K562 (cell line): ENCODE data around the gene PHF21A. TPM values are rescaled to one million over a fixed set of nuclear protein-coding genes. Genes with fewer than 3 reads are reported as not detected.

ENCODE experiments used
- BCL6 ChIP-seq: fragments of 250-450 bp; sonication (Bioruptor Pico); IDR thresholded peaks from 2 replicates; pipeline ENCODE4 v1.4.0; 2020
- CREBBP ChIP-seq: IDR thresholded peaks from one replicate; pipeline ENCODE4 v1.6.1; 2012; ENCODE audit warnings: low read depth, mild to moderate bottlenecking, control low read depth, inconsistent platforms, low read length
- EP400 ChIP-seq: fragments of 450-650 bp; IDR thresholded peaks from 2 replicates; pipeline ENCODE4 v1.6.1; 2017; ENCODE audit warnings: antibody characterized with exemption, mild to moderate bottlenecking, moderate library complexity
- FOXA1 ChIP-seq: fragments of 450-650 bp; IDR thresholded peaks from 2 replicates; pipeline ENCODE4 v1.6.1; 2016; ENCODE audit warnings: mild to moderate bottlenecking, borderline replicate concordance
- HDAC8 ChIP-seq: fragments of 450-650 bp; IDR thresholded peaks from 2 replicates; pipeline ENCODE4 v1.6.1; 2016; ENCODE audit warnings: mild to moderate bottlenecking, missing genetic modification characterization, moderate library complexity, missing compliant biosample characterization
- ILF3 ChIP-seq: fragments of 450-650 bp; IDR thresholded peaks from 2 replicates; pipeline ENCODE4 v1.6.1; 2018; ENCODE audit warnings: antibody characterized with exemption, mild to moderate bottlenecking, moderate library complexity, borderline replicate concordance
- IRF2 ChIP-seq: sonication (generic); formaldehyde crosslinking; IDR thresholded peaks from 2 replicates; pipeline ENCODE4 v1.8.1; 2022; ENCODE audit warnings: mild to moderate bottlenecking, missing genetic modification reagents
- JUND ChIP-seq, 2 experiments: IDR thresholded peaks; 2 replicates in 1 of 2; 3 replicates in 1 of 2; pipeline ENCODE4 v1.6.1; 2011; ENCODE audit warnings: borderline replicate concordance in 2 of 2, low read depth in 2 of 2, low read length in 2 of 2, improper control_type of control experiment in 1 of 2, missing biosample characterization in 1 of 2, missing genetic modification characterization in 1 of 2, missing genetic modification reagents in 1 of 2
- MLLT1 ChIP-seq, 2 experiments: fragments of 450-650 bp; IDR thresholded peaks; 2 replicates each; pipeline ENCODE4 v1.6.1; 2016
- POLR2H ChIP-seq: IDR thresholded peaks from 2 replicates; pipeline ENCODE4 v1.6.1; 2016; ENCODE audit warnings: missing genetic modification characterization, low read depth, mild to moderate bottlenecking, control low read depth, missing compliant biosample characterization, moderate library complexity
- RUNX1 ChIP-seq: sonication (generic); IDR thresholded peaks from 2 replicates; pipeline ENCODE4 v1.6.1; 2016; ENCODE audit warnings: antibody characterized with exemption, low read depth
- SNAPC5 ChIP-seq: fragments of 250-450 bp; sonication (Bioruptor Pico); IDR thresholded peaks from 2 replicates; pipeline ENCODE4 v1.8.0; 2021; ENCODE audit warnings: moderate library complexity, mild to moderate bottlenecking, inconsistent platforms
- TEAD4 ChIP-seq, 2 experiments: sonication (generic) in 1 of 2; formaldehyde crosslinking in 1 of 2; IDR thresholded peaks; 2 replicates each; pipeline versions ENCODE4 v1.6.1 to v1.8.0; 2012 to 2022; ENCODE audit warnings: borderline replicate concordance in 1 of 2, inconsistent platforms in 1 of 2, low read length in 1 of 2, mild to moderate bottlenecking in 1 of 2, missing genetic modification reagents in 1 of 2
- XRCC4 ChIP-seq: IDR thresholded peaks from one replicate; pipeline ENCODE4 v1.6.1; 2011; ENCODE audit not compliant: insufficient read depth, insufficient read length; ENCODE audit errors: extremely low read depth
- ZNF316 ChIP-seq: fragments of 450-650 bp; IDR thresholded peaks from 2 replicates; pipeline ENCODE4 v1.6.1; 2016
- ZNF398 ChIP-seq: fragments of 250-450 bp; sonication (Bioruptor Pico); IDR thresholded peaks from 2 replicates; pipeline ENCODE4 v1.8.0; 2021; ENCODE audit warnings: moderate library complexity, mild to moderate bottlenecking, inconsistent platforms
- ZNF696 ChIP-seq: fragments of 250-450 bp; sonication (Bioruptor Pico); conservative IDR thresholded peaks from 2 replicates; pipeline ENCODE4 v1.4.0; 2020; ENCODE audit warnings: mild to moderate bottlenecking, moderate library complexity
- polyA plus RNA-seq, 8 experiments: library from polyadenylated mRNA; depleted of rRNA in 4 of 8; stranded (reverse) in 5 of 8; unstranded in 3 of 8; fragments of >200 nt; fragmentation: Nextera tagmentation in 2 of 8; fragmentation: Illumina TruSeq in 1 of 8; extraction: Ambion mirVana in 2 of 8; extraction: Trizol in 1 of 8; gene quantifications; 2 replicates each; pipeline versions ENCODE4 v1.2.1 to v1.2.3, GENCODE V29; 2011 to 2014; ENCODE audit warnings: inconsistent platforms in 1 of 8, missing spikeins in 1 of 8
- total RNA-seq, 7 experiments: library from RNA; depleted of rRNA in 6 of 7; stranded (reverse); fragments of >200 nt in 6 of 7; fragmentation: Illumina TruSeq in 2 of 7; extraction: Trizol in 2 of 7; gene quantifications; 2 replicates each; pipeline versions ENCODE4 v1.2.1 to v1.2.3, GENCODE V29; 2011 to 2021; ENCODE audit warnings: low replicate concordance in 1 of 7
- TF ChIP-seq, protein P1 (sequence below): IDR thresholded peaks from 3 replicates; pipeline ENCODE4 v1.6.1; 2011; ENCODE audit warnings: borderline replicate concordance, mild to moderate bottlenecking; ENCODE audit not compliant: insufficient read length, insufficient read depth
- TF ChIP-seq, protein P2 (sequence below): sonication (generic); formaldehyde crosslinking; IDR thresholded peaks from 2 replicates; pipeline ENCODE4 v1.9.0; 2022; ENCODE audit warnings: mild to moderate bottlenecking, missing genetic modification reagents

The PHF21A gene
- total and polyA plus RNA-seq, 9 of the 15 experiments (the other 6 are each of a cell fraction or from before 2014, with no cell fraction given), result 1.5 to 32.4 (median 10.7) TPM

DNA sequence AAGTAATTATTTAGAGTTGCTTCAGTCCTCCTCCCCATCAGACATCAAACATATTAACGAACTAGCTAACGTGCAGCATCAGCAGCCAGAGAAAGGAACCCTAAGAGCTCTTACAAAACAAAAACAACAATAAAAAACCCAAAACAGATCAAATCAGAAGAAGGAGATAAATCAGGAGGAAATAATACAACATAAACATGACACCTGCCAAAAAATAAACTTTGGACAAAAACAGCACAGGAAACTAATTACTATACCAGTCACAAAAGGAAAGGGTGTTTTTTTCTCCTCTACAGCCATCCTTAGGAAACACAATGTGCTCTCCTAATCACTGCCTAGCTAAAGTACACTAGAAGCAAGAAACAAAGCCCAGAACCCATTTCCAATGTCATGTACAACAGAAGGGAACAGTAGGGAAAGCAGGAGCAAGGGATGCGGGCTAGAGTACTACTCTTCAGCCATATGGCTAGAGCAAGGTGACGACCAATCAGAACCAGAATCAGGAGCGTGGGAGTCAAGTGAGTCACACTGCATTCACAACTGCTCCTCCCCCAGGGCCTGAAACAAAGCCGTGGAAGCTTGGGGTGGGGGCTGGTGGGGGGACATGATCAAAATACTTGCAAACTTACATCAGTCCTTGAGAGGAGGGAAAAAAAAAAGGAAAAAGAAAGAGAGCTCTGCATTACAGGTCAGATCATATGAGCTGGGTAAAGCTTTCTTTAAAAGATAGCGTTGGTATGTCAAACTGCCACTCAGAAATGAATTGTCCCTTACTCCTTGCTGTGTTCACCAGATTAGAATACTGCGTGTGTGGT lies 138.4 kb downstream of the PHF21A start (continued):
- TF ChIP-seq, protein P1, sequence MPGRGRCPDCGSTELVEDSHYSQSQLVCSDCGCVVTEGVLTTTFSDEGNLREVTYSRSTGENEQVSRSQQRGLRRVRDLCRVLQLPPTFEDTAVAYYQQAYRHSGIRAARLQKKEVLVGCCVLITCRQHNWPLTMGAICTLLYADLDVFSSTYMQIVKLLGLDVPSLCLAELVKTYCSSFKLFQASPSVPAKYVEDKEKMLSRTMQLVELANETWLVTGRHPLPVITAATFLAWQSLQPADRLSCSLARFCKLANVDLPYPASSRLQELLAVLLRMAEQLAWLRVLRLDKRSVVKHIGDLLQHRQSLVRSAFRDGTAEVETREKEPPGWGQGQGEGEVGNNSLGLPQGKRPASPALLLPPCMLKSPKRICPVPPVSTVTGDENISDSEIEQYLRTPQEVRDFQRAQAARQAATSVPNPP, result no peak
- peak; percentile 77 for TF ChIP-seq EP400
- TF ChIP-seq, protein P2, sequence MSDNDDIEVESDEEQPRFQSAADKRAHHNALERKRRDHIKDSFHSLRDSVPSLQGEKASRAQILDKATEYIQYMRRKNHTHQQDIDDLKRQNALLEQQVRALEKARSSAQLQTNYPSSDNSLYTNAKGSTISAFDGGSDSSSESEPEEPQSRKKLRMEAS (CRISPR knock-in tag), result peak; percentile 42; the same call in 1 of the 2 replicates
- peak; percentile 99 for TF ChIP-seq JUND (IDR thresholded peaks at IDR 0.05; ENCODE audit: borderline replicate concordance, low read depth, low read length)
- peak; percentile 98; the same call in 2 of the 3 replicates for TF ChIP-seq JUND (tag; IDR thresholded peaks at IDR 0.05; ENCODE audit: borderline replicate concordance, low read depth, low read length)
- no peak for TF ChIP-seq RUNX1
- no peak for TF ChIP-seq ILF3
- TF ChIP-seq BCL6 (CRISPR knock-in tag), result no peak
- TF ChIP-seq ZNF696 (CRISPR knock-in tag), result no peak
- no peak; a peak in 1 of 4 replicates for TF ChIP-seq MLLT1 (IDR thresholded peaks at IDR 0.05)
- no peak for TF ChIP-seq ZNF316
- no peak for TF ChIP-seq CREBBP
- TF ChIP-seq FOXA1, result no peak
- no peak for TF ChIP-seq ZNF398 (CRISPR knock-in tag)
- no peak for TF ChIP-seq XRCC4
- no peak for TF ChIP-seq SNAPC5 (CRISPR knock-in tag)
- peak; percentile 92 for TF ChIP-seq TEAD4 (IDR thresholded peaks at IDR 0.05; ENCODE audit: low read length)
- no peak for TF ChIP-seq TEAD4 (CRISPR knock-in tag; IDR thresholded peaks at IDR 0.05; ENCODE audit: borderline replicate concordance)
- TF ChIP-seq HDAC8 (tag), result no peak
- no peak for TF ChIP-seq POLR2H (tag)
- no peak for TF ChIP-seq IRF2 (CRISPR knock-in tag)
